ENCODE data around the gene TEX28.
"Not testable (repeated sequence)": the region's sequence is repeated elsewhere in the genome, so short reads cannot be mapped to it uniquely, and the experiment has no call there.

TEX28 gene, protein sequence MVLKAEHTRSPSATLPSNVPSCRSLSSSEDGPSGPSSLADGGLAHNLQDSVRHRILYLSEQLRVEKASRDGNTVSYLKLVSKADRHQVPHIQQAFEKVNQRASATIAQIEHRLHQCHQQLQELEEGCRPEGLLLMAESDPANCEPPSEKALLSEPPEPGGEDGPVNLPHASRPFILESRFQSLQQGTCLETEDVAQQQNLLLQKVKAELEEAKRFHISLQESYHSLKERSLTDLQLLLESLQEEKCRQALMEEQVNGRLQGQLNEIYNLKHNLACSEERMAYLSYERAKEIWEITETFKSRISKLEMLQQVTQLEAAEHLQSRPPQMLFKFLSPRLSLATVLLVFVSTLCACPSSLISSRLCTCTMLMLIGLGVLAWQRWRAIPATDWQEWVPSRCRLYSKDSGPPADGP

DNA sequence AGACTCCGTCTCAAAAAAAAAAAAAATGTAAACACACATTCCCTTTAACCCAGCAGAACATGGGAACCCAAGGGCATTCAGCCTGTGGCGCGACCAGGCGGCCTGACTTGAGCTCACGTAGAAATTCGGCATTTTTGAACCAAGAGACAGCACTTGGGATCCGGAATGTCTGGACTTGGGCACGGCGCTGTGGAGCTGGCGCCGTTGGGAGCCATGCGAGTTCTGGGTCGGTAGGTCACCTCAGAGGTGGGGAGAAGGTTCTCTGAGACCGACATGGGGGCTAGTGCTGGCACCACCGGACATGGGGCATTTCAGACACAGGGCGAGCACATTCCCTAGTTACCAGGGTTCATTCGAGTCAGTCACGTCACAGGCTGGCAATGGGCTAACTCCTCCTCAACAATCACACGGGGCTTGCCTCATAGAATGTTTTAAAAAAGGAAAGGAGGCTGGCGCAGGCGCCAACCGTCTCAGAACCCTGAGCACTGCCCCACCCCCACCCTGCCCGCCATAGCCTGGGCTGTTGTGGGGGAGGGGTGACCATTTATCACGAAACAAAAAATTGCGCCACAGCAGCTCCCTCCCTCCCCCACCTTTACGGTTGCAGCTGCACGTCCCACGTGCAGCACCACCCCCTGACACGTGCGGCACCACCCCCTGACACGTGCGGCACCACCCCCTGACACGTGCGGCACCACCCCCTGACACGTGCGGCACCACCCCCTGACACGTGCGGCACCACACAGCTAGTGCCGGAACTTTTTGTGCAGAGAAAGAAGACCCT lies at the start of gene TEX28:
Gene TEX28, minus strand, starts transcription at position 334 of the 784 bp plus-strand sequence. CDS start 3,007 bp downstream, outside the sequence.
- no peak for DNase-seq

DNA sequence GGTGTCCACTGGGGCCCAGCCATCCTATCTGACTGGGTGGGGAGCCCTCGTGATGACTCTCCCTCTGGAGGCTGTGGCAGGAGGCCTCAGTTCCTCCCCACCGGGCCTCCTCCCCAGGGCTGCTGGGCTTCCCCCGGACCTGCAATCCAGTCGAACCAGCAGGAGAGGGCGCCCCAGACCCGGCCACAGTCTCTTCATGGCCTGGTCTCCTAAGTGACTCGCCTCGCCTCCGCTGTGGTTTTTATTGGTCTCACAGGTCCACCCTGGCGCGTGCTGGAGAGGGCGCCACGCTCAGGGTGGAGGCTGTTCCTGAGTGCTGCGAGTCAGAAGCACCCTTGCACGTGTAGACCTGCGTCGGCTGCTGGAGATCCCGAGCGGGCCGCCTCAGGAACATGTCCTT lies 48.7 kb upstream of the TEX28 start:
- not testable (repeated sequence) for DNase-seq

DNA sequence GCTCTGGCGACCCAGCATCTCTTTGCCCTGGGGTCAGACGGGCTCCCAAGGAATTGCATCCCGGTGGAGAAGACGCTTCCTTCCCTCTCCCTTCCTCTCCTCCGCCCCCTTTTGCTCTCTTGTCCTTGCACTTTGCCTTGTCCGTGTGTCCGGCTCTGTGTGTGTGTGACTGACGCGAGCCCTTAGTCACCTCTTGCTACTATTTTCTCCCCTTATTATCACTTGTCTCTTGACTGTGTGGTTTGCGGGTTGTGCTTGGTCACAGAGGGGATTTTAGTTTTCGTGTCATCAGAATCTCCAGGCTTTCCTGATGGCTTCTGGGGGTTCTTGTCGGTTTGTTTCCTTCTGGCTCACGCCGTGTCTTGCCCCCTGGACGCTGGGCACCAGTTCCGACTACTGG lies 48.1 kb upstream of the TEX28 start:
- DNase-seq, result not testable (repeated sequence)

DNA sequence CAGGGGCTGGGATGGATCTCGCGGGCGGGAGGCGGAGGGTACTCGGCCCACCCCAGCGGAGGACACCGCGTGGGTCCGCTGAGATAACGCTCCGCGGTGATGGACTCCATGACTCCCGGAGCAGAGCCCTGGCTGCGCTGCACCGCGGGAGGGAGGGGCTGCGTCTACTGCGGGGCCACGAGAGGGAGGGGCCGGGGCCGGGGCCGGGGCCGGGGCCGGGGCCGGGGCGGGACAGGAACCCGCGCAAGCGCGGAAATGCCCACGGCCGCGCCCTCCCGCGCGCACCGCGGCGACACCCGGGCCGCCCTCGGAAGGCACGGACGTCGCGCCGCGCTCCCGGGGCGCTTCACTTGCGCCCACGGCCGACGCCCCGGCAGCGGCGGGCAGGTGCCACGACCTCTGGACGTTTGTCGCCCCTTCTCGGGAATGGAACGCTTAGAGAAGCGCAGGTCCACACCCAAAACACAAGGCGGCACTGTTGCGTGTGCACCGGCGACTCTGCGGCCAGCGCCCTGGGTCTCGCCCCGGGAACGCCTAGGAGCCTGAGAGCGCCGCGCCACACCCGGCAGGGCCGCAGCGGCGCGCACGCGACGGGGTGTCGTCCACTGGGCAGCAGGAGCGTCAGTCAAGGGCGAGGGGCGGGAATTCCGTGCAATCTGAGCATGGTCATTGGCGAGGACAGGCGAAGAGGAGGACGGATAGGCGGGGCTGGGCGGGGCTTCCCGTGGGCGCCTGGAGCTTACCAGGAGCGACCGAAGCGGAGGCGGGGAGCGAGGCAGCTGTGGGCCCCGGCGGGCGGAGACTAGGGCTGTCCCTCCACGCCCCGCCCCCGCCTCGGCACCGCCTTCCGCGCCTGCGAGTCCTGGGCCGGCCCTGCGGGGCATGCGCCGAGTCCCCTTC lies 46.7 kb upstream of the TEX28 start:
- DNase-seq, result not testable (repeated sequence)

DNA sequence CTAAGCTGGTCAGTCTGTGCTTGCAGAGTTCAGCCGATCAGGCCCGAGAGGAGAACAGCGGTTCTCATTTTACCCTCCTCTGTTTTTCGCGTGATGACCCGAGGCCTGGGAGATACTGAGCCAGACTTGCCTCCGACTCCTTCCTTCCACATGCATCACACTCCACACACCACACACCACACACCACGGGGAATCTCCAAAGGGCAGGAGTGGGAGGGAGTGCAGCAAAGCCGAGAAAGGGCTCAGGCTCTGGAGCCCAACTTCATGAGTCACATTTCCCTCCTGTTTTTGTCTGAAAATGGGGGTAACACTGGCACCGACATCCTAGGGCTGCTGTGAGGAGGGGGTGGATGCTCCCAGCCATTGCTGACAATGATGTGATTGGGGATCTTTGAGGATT lies 39.6 kb upstream of the TEX28 start:
- DNase-seq, result no peak

DNA sequence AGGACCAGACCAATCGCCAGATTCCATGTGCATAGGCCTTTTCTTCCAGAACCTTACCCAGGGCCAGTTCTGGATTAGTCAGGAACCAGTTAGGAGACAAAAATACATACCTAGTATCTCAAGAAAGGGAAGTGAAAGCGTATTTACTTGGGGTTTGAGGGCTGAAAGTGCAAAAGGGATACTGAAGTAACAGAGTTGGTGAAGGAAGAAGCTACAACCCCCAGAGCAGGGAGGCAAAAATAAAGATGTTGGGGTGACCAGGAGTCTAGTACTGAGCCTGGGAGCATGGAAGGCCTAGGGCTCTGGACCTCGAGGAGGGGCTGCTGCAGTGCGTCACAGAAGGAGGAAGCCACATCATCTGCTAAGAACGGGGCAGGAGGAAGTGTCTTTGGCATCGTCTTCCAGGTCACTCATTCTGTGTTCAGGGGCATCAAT lies 38.9 kb upstream of the TEX28 start:
- DNase-seq, result no peak

DNA sequence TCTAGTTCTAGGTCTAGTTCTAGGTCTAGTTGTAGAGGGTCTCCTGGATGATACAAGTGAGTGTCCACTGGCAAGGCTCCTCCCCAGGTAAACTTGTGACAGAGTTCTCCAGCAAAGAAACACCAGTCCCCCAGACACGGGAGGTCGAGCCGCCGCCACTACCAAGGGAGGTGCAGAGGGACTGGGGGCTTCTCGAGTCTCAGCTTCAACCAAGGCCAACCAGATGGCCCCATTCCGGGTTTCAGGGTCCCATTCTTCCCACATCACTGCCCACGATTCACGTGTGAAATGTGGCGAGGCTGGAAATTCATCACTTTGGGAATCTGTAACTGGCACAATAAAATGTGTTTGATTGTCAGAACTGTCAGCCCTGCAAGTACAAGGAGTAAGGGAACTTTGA lies 38.2 kb upstream of the TEX28 start:
- DNase-seq, result no peak

DNA sequence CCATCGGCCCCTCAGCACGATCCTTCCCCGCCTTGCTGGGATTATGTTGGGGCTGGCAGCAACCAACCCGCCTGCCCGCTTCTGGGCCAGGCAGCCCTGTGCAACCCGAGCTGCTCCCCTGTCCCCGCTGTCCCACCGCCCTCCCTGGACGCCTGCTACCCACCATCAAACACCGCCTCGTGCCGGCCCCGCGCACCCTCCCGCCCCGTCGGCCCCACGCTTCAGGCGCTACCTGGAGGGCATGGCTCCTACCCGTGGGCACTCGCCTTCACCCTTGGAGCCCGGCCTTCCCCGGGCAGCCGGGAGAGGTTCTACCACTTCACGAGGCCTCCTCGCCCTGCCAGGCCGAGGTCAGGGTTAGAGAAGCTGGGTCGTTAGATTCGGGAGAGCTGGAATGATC lies 37.6 kb upstream of the TEX28 start:
- no peak for DNase-seq

DNA sequence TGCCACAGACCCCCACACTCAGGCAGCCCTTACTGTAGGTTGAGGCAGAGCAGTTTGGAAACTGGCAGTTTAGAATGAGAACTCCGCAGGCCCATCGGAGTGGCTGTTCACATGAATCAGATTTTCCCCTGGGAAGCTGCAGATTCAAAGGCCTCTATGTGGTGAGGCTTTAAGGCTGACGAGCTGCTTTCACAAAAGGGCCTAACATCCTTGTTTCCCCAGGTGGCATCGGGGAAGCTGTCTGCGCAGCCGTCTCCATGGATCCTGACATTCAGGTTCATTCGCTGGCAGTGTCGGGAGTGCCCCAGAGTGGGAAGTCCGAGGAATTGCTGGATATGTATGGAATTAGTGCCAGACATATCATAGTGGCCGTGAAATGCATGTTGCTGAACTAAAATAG lies 34.4 kb upstream of the TEX28 start:
- DNase-seq, result no peak

DNA sequence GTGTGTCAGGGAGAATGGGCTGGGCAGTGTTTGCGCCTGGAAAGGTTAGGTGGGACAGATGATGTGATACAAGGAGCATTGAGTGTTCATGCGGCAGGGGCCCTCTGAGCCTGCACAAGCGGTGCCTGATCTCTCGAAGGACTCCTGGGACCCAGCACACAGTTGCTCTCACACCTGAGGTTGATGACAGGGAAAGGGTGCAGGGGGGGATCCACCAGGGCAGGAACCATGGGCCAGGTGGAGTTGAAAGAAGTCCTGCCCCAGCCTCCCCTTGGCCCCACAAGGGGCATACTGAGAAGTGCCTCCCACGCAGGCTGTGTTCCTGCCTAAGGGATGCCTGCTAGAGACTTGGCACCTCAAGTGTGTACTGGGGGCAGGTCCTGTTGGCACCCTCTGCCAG lies 33.7 kb upstream of the TEX28 start:
- no peak for DNase-seq

DNA sequence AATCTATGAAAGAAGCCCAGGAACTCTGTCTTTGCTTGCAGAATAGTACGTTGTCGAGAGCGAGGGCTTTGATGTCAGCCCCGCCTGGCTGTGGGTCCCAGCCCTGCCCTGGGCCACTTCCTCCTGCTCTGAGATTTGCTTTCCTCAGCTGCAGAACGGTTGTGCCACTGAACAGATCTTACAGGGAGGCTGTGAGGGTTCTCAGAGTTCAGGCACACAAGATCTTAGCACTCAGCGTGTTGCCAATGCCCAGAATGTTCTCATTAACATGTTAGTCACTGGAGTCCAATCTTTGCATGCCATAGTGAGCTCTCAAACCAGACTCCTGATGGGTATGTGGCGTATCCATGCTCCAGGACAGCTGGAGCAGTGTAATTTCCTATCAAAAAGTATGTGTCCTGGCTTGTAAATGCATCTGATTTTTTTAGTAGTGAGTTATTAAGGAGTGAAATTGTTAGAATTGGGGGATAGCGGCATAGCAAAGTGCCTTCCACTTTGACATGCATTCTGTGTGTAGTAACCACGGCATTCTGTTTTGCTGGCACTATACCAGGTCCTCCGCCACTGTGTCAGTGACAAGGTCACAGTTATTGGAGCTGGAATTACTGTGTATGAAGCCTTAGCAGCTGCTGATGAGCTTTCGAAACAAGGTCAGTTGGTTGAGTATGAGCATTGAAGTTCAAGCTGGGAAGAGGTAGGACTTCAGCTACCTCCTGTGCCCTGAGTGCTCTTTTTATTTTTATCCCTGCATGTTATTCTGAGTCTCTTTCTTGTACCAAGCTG lies 32.3 kb upstream of the TEX28 start:
- DNase-seq, result no peak

DNA sequence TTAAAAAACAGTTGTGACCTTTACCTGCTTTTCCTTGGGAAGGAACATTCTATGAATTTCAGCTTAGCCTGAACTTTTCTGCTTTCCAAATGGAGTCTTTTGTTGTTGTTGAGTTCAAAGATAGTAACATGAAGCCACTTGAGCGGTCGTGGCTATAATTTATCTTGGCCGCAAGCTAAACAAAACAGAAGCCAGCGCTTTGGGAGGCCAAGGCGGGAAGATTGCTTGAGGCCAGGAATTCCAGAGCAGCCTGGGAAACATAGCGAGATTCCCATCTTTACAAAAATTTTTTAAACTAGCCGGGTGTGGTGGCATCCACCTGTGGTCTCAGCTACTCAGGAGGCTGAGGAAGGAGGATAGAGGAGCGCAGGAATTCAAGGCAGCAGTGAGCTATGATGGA lies 30.6 kb upstream of the TEX28 start:
- no peak for DNase-seq

DNA sequence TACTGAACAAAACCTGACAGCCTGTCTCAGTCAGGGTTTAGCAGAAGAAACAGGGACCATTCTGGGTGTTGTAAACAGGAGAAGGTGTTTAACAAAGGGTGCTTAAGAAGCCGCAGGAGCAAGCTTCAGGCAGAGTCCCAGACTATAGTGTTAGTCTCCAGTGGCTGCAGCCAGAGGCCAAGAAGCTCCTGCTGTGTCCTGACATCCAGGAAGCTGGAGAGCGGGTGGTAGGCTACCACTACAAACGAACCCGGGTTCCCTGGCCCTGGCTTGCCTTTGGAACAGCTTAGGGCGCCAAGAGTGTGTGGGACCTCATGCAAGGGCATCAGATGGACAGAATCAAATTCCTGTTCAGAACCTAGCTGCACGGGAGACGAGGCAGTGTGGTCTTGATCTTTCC lies 28.6 kb upstream of the TEX28 start:
- no peak for DNase-seq

DNA sequence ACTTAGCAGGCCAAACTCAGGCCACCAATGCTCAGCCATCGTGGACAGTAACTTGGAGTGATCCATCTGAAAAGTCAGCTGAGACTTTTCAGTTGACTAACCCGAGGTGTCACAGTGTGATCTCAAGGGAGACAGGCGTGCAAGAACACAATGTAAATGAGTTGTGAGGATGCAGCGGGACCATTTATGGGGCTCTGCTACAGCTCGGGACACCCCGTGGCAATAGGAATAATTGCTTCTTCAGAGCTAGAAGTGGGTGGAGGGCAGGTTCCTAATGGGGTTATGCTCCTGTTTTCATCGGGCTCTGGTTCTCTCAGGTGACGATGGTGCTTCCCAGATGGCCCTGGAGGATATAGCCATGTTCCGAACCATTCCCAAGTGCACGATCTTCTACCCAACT lies 28.0 kb upstream of the TEX28 start:
- no peak for DNase-seq

DNA sequence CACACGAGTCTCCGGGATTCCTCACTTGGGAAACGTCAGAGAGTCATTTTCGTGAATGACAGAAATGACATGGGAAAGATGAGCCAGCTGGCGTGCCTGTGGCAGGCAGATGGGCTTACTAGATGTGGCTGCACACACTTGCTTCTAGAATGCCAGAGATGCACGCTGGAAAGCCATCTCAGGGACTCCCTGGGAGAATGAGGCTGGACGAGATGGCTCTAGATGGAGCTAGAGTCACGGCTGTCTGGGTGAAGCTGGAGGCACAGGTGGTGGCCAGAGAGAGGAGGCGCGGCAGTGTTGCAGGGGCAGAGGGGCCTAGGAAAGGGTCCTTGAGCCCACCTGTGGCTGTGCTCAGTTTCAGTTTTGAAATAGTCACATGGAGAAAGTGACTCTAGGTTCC lies 26.7 kb upstream of the TEX28 start:
- DNase-seq, result no peak

DNA sequence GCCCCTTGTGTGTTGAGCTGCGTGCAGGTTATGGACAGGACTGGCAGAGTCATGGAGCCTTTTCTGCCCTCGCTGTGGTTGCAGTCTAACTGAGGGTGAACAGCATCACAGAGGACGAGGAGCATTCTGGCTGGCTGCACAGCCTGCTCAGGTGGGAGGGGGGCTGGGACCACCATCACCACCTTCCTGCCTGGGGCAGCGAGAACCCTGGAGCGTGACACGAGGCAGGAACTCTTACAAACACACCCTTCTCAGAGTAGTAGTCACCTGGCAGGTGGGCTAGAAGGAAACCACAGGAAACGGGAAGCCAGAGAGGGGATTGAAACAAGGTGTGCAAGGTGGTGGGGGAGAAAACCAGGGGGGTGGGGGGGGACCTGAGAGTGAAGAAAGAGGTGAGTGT lies 26.2 kb upstream of the TEX28 start:
- DNase-seq, result no peak

DNA sequence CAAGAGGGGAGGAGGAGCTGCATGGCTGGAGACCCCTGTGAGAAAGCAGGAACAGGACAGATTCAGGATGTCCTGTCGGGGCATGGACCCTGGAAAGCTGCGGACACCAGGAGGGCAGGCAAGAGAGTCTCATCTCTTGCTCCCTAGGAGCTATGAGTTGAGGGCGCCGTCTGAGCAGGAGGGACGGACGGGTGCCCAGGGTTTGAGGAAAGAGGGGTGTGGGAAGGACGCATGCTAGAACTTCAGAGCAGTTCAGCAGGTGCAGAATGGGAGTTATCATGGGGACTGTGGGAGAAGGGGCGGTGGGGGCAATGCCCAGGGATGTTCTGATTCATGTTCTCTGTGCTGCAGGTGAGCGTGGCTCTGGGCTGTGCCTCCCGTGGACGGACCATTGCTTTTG lies 25.5 kb upstream of the TEX28 start:
- DNase-seq, result no peak

DNA sequence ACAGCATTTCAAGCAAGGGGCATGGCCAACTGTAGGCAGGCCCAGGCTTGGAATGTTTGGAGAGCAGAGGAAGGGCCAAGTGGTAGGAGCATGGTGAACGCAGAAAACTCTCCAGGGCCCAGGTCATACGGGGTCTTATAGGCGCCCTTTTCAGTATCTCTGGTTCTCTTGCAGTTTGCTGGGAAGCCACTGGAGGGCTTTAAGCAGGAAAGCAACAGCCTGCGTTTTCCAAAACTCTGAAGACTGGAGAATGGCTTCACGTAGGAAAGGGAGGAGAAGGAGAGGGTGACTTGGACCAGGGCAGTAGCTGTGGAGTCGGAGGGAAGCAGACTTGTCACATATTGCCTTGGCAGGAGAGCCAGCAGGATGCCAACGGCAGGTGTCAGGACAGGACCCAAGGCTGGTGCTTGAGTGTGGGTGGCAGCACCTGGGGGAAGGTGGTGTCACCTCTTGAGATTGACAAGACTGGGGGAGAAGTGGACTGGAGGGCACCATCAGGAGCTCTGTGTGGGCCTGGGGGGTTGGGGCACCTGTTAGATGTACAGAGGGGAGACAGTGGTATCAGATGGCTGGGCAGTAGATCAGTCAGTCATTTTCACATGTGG lies 22.6 kb upstream of the TEX28 start:
- no peak for DNase-seq

DNA sequence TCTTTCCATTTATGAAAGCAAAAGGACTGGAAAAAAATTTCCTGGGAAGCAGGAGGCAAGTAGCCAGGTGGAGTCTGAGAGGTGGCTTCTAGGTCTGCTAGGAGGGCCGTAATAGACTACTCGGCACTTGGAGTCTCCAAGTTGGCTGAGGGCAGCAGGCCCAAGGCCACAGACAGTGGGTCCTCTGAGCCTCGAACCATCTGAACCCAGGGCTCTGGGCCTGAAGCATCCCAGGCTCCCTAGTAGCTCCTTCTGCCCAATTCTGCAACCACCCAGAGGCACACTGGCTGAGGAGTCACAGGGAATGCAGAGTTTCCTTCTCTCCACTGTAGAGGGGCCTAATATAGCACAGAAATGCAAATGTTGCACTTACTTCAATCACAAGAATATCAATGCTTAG lies 20.5 kb upstream of the TEX28 start:
- no peak for DNase-seq

DNA sequence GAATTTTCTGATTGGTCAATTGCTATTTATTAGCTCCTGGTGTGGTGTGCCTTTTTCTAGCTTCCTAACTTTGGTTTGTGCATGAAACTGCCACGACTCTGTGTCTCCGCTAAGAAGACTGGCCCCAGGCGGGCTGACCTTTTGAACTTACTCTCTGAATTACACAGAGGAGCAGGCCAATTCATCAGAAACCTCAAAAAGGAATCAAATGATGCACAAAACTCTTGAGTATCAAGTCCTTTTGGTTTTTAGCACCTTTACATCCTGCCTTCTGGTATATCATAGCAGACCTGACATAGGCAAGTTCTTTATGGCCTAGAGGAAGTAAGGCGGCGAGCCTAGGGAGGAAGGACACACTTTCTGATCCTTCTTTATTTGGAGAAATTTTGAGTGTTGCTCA lies 18.2 kb upstream of the TEX28 start:
- DNase-seq, result no peak

DNA sequence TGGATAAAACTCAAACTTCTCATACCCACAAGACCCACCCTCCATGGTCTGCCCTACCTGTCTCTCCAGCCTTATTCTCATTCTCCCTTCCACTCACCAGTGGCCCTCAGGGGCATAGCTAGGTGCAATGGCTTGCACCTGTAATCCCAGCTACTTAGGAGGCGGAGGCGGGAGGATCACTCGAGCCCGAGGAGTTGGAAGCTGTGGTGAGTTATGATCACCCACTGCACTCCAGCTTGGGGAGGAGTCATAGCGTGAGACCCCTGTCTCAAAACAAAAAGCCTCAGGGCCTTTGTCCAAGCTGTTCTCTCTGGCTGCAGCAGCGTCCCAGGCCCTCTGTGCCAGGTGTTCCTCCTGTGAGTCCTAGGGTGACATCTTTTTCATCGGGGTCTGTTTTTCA lies 17.2 kb upstream of the TEX28 start:
- DNase-seq, result no peak

All from activated CD4-positive, alpha-beta T cell treated with anti-CD3 and anti-CD28 coated beads, Interleukin-2, amount 50 U/mL, for 4 hours (primary cell).